Heart right ventricle (tissue), 16 donors: ENCODE results near the gene RGS12. TPM values are rescaled to one million over a fixed set of nuclear protein-coding genes. Genes with fewer than 3 reads are reported as not detected.

Experiments used
- ATAC-seq, 8 donors: fragments of 200-7000 bp; cut with Tn5 transposase; one replicate each; pipeline ENCODE4 v1.9.1; 2020; ENCODE audit warnings: mild to moderate bottlenecking in 8 of 8, moderate library complexity in 8 of 8, moderate number of reproducible peaks in 1 of 8
- DNase-seq, 2 donors: peaks; one replicate each; pipeline ENCODE4 v3.0.0-alpha.2; 2020
- H3K27ac ChIP-seq, 10 donors: fragments of 200-600 bp; sonication (generic) in 2 of 10; one replicate each; pipeline versions ENCODE4 v1.5.0 to v1.8.0; 2020 to 2022; ENCODE audit warnings: mild to moderate bottlenecking in 3 of 10
- H3K27me3 ChIP-seq, 7 donors: fragments of 200-600 bp; one replicate each; pipeline ENCODE4 v1.8.0; 2021 to 2022; ENCODE audit warnings: mild to moderate bottlenecking in 2 of 7
- H3K36me3 ChIP-seq, 9 donors: fragments of 200-600 bp; sonication (generic) in 1 of 9; one replicate each; pipeline versions ENCODE4 v1.5.0 to v1.8.0; 2020 to 2022; ENCODE audit warnings: mild to moderate bottlenecking in 2 of 9
- H3K4me1 ChIP-seq, 9 donors: fragments of 200-600 bp; sonication (generic) in 1 of 9; one replicate each; pipeline versions ENCODE4 v1.5.0 to v1.8.0; 2020 to 2022; ENCODE audit warnings: mild to moderate bottlenecking in 4 of 9
- H3K4me3 ChIP-seq, 10 donors: fragments of 200-600 bp; sonication (generic) in 2 of 10; one replicate each; pipeline versions ENCODE4 v1.5.0 to v1.8.0; 2020 to 2022; ENCODE audit warnings: mild to moderate bottlenecking in 7 of 10, moderate library complexity in 2 of 10
- H3K9me3 ChIP-seq, 11 donors: fragments of 200-600 bp in 10 of 11; sonication (generic) in 2 of 11; one replicate each; pipeline versions ENCODE4 v1.5.0 to v1.8.0; 2013 to 2022; ENCODE audit warnings: mild to moderate bottlenecking in 2 of 11, control low read depth in 1 of 11, moderate library complexity in 1 of 11
- CTCF ChIP-seq, 9 donors: fragments of 200-600 bp; sonication (generic) in 2 of 9; IDR thresholded peaks; one replicate each; pipeline versions ENCODE4 v1.5.0 to v1.8.0; 2021 to 2022; ENCODE audit warnings: antibody characterized with exemption in 9 of 9, mild to moderate bottlenecking in 5 of 9, moderate library complexity in 1 of 9
- WGBS, 2 donors: extraction: QIAGEN DNeasy Blood & Tissue Kit; methylation state at CpG; one replicate each; pipeline ENCODE4 v1.1.7; 2013; ENCODE audit warnings: inconsistent platforms in 1 of 2; 5-methylcytosine and 5-hydroxymethylcytosine counted together
- intact Hi-C, 10 donors: fragments of 100-400 bp; cut with DNase I; formaldehyde crosslinking; loops; one replicate each; pipeline versions ENCODE4 v1.11.1 to v1.14.2; 2022
- polyA plus RNA-seq, 2 donors: library from polyadenylated mRNA; stranded (reverse); fragments of 200-250 nt; gene quantifications; one replicate each; pipeline ENCODE4 v1.2.3, GENCODE V29; 2013
- total RNA-seq, 10 donors: library from RNA; stranded (reverse); fragmentation: NEBNext Ultra II Directional in 3 of 10; extraction: Animal tissue kit (Norgen Biotek cat#: 25700) in 3 of 10; gene quantifications; one replicate each; pipeline versions ENCODE4 v1.2.1 to v1.2.4, GENCODE V29; 2021 to 2023
- donor health status: Arrhythmogenic right ventricular cardiomyopathy.
- donor health status: ischemic (EF 13 %, LVEDD 7.1; RV severe dilation, severe dysfunction).
- donor health status: healthy with polysubstance abuse.
- donor health status: DM: no; HTN: yes; CAD: no.
- donor health status: DM: no; HTN: no; CAD: no.
- donor health status: ischemic (EF 25% LVEDD 6.9; RV normal size, moderate dysfunction).
- donor health status: ischemic (EF 25% LVEDD 5.7; RV mildly dilated, moderate dysfunction).
- donor health status: healthy.
- donor health status: DM: yes; HTN: yes; CAD: no.
- donor health status: Ischemic cardiomyopathy.
- donor health status: ischemic (EF 35%, LVEDD 5.7; RV mildly dilated, moderate dysfunction).
- donor health status: nonischemic (EF 11% LVEDD 7.7; RV severe dilation, severe dysfunction).
- donor health status: DM: yes; HTN: yes; CAD: no.
- donor health status: PGD.
- donor health status: ischemic (EF 29% LVEDD 5.4; RV normal size, mild dysfunction).
- donor health status: nonischemic (EF 23%, LVEDD 6.1; RV moderate dilation, normal function).

Gene RGS12
- total and polyA plus RNA-seq, 12 donors, result 9.7 to 24.4 (median 13.1) TPM

- DNase-seq (peak; percentile 45 to 73), ATAC-seq (peak; percentile 57 to 83 (median 68))
- TF ChIP-seq CTCF (IDR thresholded peaks at IDR 0.05), result no peak
- Histone ChIP-seq H3K4me3 (peak overlapping the region; percentile 64 to 98 (median 82)), H3K27me3 (peaks cover 0 to 12% (median 0%) of the 10 kb centered on the region in 7 donors), H3K4me1 (peaks cover 9 to 59% (median 24%) of the 10 kb centered on the region in 9 donors), H3K9me3 (peaks cover 0 to under 1% (median 0%) of the 10 kb centered on the region in 11 donors), H3K27ac (peak overlapping the region; percentile 87 to 98 (median 94)), H3K36me3 (no peaks in the 10 kb centered on the region)
- intact Hi-C loops, result loop anchor here in 2 of 10 donors (5.0 kb wide), 2 partner anchors 70 to 95 kb away; no protein-coding TSS in a partner anchor
- WGBS, 2 donors, result 1% methylated on average over 58 to 60 of the region's 60 CpGs
Observed at GRCh38 chr4:3291969-3292570, 751 bp upstream of the RGS12 start.

- no peak for TF ChIP-seq CTCF (IDR thresholded peaks at IDR 0.05)
- Histone ChIP-seq H3K4me1 (peaks cover 9 to 42% (median 21%) of the 10 kb centered on the region in 9 donors), H3K36me3 (no peaks in the 10 kb centered on the region), H3K9me3 (peaks cover 0 to 9% (median 0%) of the 10 kb centered on the region in 11 donors), H3K27ac (peak overlapping the region; percentile 67 to 94 (median 76)), H3K4me3 (peak overlapping the region; percentile 18 to 98 (median 66)), H3K27me3 (peaks cover 0 to 4% (median 0%) of the 10 kb centered on the region in 7 donors)
- intact Hi-C loops, result loop anchor here in 2 of 10 donors (5.0 kb wide), 2 partner anchors 71 to 94 kb away; no protein-coding TSS in a partner anchor
- ATAC-seq (peak in 1 of 8 donors; percentile 3), DNase-seq (no peak)
- 14% methylated on average over 42 of the region's 42 CpGs for WGBS, 2 donors
Observed at GRCh38 chr4:3293401-3294391, 875 bp downstream of the RGS12 start.

- no peak for DNase-seq
- Histone ChIP-seq H3K9me3 (peaks cover 0 to 9% (median 0%) of the 10 kb centered on the region in 11 donors), H3K27ac (peak overlapping the region in 4 of 10 donors; percentile 73 to 94 (median 84)), H3K4me1 (peaks cover 9 to 42% (median 26%) of the 10 kb centered on the region in 9 donors), H3K27me3 (peaks cover 0 to 4% (median 0%) of the 10 kb centered on the region in 7 donors), H3K4me3 (peak overlapping the region in 3 of 10 donors; percentile 69 to 73 (median 73)), H3K36me3 (no peaks in the 10 kb centered on the region)
- WGBS, 2 donors, result 91% methylated on average over 19 of the region's 19 CpGs
- TF ChIP-seq CTCF (IDR thresholded peaks at IDR 0.05), result no peak
- no peak for ATAC-seq
- intact Hi-C loops, result loop anchor here in 2 of 10 donors (5.0 kb wide), 2 partner anchors 72 to 93 kb away; no protein-coding TSS in a partner anchor
Observed at GRCh38 chr4:3294401-3295241, 1.8 kb downstream of the RGS12 start.
